GM19372 (cell line): ENCODE data around the gene SAXO2.
"Not testable (repeated sequence)": the region's sequence is repeated elsewhere in the genome, so short reads cannot be mapped to it uniquely, and the experiment has no call there.

Source experiments
- ATAC-seq: cut with Tn5 transposase; IDR thresholded peaks from one replicate; pipeline ENCODE4 v1.9.1; 2021; ENCODE audit warnings: mild to moderate bottlenecking, low read depth, moderate library complexity; ENCODE audit not compliant: unreplicated experiment

The SAXO2 gene

GRCh38 chr15:82313446-82313845 lies 50.8 kb downstream of the SAXO2 start:
- no peak for ATAC-seq

GRCh38 chr15:82313951-82314768 lies 51.5 kb downstream of the SAXO2 start:
- not testable (repeated sequence) for ATAC-seq

- ATAC-seq: no peak
Measured at GRCh38 chr15:82314769-82315518, 52.3 kb downstream of the SAXO2 start.

- ATAC-seq: no peak
Measured at GRCh38 chr15:82315519-82316246, 53.1 kb downstream of the SAXO2 start.

GRCh38 chr15:82316247-82317090 lies 53.9 kb downstream of the SAXO2 start:
- ATAC-seq: not testable (repeated sequence)

GRCh38 chr15:82317091-82317489 lies 54.5 kb downstream of the SAXO2 start:
- no peak for ATAC-seq

GRCh38 chr15:82317516-82317915 lies 54.9 kb downstream of the SAXO2 start:
- ATAC-seq: not testable (repeated sequence)

GRCh38 chr15:82318281-82318680 lies 55.7 kb downstream of the SAXO2 start:
- ATAC-seq: not testable (repeated sequence)

- not testable (repeated sequence) for ATAC-seq
Measured at GRCh38 chr15:82319522-82320278, 57.1 kb downstream of the SAXO2 start.

- ATAC-seq: not testable (repeated sequence)
Measured at GRCh38 chr15:82320861-82321260, 58.2 kb downstream of the SAXO2 start.

GRCh38 chr15:82322488-82322887 lies 59.9 kb downstream of the SAXO2 start:
- ATAC-seq: not testable (repeated sequence)

GRCh38 chr15:82324831-82325230 lies 62.2 kb downstream of the SAXO2 start:
- ATAC-seq: not testable (repeated sequence)

- not testable (repeated sequence) for ATAC-seq
Measured at GRCh38 chr15:82325646-82326045, 63.0 kb downstream of the SAXO2 start.

- not testable (repeated sequence) for ATAC-seq
Measured at GRCh38 chr15:82326896-82327295, 64.3 kb downstream of the SAXO2 start.

- not testable (repeated sequence) for ATAC-seq
Measured at GRCh38 chr15:82327372-82327771, 64.8 kb downstream of the SAXO2 start.

- not testable (repeated sequence) for ATAC-seq
Measured at GRCh38 chr15:82329039-82329438, 66.4 kb downstream of the SAXO2 start.

- not testable (repeated sequence) for ATAC-seq
Measured at GRCh38 chr15:82330921-82331320, 68.3 kb downstream of the SAXO2 start.

GRCh38 chr15:82331576-82332304 lies 69.1 kb downstream of the SAXO2 start:
- not testable (repeated sequence) for ATAC-seq
